Stomach smooth muscle (tissue), 2 donors: Measurements from ENCODE around the gene UNC50.

ENCODE experiments used
- H3K27ac ChIP-seq: one replicate; pipeline ENCODE4 v1.7.0; 2013; ENCODE audit warnings: mild to moderate bottlenecking, low read length, inconsistent platforms
- H3K27me3 ChIP-seq, 2 donors: one replicate each; pipeline ENCODE4 v1.7.0; 2013; ENCODE audit warnings: low read length in 2 of 2; ENCODE audit not compliant: insufficient read depth in 2 of 2, control insufficient read depth in 1 of 2
- H3K36me3 ChIP-seq, 2 donors: one replicate each; pipeline ENCODE4 v1.7.0; 2013; ENCODE audit warnings: low read length in 2 of 2; ENCODE audit not compliant: control insufficient read depth in 2 of 2, insufficient read depth in 2 of 2
- H3K4me1 ChIP-seq: one replicate; pipeline ENCODE4 v1.7.0; 2013; ENCODE audit warnings: low read length; ENCODE audit not compliant: control insufficient read depth, insufficient read depth
- H3K4me3 ChIP-seq, 2 donors: one replicate each; pipeline ENCODE4 v1.7.0; 2013; ENCODE audit warnings: low read length in 2 of 2
- H3K9ac ChIP-seq, 2 donors: one replicate each; pipeline ENCODE4 v1.7.0; 2013; ENCODE audit warnings: low read length in 2 of 2, mild to moderate bottlenecking in 1 of 2
- H3K9me3 ChIP-seq, 2 donors: one replicate each; pipeline ENCODE4 v1.7.0; 2013; ENCODE audit warnings: low read length in 2 of 2; ENCODE audit not compliant: control insufficient read depth in 2 of 2
- donor health status: healthy.
- donor health status: Pancreatic carcinoma.

The UNC50 gene

GRCh38 chr2:98608962-98609604, 694 bp downstream of the UNC50 start:
- peaks cover 17 to 26% of the 10 kb centered on the region in 2 donors for H3K36me3 ChIP-seq
- peak overlapping the region; percentile 95 to 100 for H3K4me3 ChIP-seq
- no peaks in the 10 kb centered on the region for H3K9me3 ChIP-seq
- H3K27me3 ChIP-seq = no peaks in the 10 kb centered on the region
- H3K27ac ChIP-seq = peak overlapping the region; percentile 97
- H3K9ac ChIP-seq = peak overlapping the region; percentile 98 to 99
- peaks cover 41% of the 10 kb centered on the region for H3K4me1 ChIP-seq

DNA sequence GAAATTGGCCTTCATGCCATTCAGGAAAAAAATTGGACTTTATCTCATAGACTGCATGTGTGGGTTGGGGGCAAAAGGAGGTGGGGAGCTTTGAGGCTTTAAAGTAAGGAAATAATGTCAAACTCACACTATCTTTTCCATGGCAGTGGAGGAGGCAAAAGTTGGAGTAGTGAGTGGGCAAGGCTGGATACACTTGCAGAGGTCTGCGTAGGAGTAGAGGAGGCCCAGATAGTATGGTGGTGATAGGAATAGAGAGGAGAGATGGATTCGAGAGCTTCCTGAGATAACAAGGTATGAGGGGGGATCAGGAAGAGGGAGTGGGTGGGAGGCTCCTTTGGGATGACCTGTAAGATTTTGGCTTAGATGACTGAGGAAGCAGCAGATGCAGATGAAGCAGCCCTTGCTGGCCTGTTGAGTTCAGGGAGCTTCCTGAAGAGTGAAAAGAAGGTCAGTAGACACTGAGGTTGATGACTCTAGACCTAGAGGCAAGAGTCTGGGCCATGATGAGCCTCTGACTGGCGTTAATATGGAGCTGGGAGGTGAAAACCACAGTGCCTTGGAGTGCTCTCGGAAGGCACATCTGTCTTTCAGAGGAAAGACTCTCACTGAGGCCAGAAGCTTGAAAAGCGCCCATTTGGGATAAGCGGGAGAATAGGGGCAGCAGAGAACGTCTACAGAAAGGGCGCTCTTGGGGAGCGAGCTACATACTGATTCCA, 5.8 kb downstream of the UNC50 start:
- peaks cover 46 to 50% of the 10 kb centered on the region in 2 donors for H3K36me3 ChIP-seq
- H3K27ac ChIP-seq = no peak overlapping the region
- H3K4me3 ChIP-seq = no peak overlapping the region
- H3K4me1 ChIP-seq = peaks cover 19% of the 10 kb centered on the region
- H3K9me3 ChIP-seq = no peaks in the 10 kb centered on the region
- no peaks in the 10 kb centered on the region for H3K27me3 ChIP-seq
- H3K9ac ChIP-seq = no peak overlapping the region

DNA sequence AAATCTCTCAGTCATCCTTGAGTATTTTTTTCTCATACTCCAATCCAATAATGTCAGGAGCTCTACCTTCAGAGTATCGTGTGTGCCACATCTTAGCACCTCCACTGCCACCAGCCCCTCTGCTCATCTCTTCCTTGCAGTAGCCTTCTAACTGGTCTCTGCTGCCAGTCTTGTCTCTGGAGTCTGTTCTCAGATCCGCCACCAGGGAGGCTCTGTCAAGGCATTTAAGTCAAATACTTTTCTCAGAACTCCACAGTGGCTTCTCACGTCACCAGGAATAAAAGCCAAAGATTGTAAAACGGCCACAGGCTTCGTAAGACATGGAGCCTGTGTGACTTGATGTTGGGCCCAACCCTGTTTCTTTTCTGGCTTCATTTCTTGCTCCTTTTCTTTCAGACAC, 7.1 kb downstream of the UNC50 start:
- Histone ChIP-seq H3K36me3 (peaks cover 48 to 49% of the 10 kb centered on the region in 2 donors), H3K4me3 (no peak overlapping the region), H3K27ac (no peak overlapping the region), H3K27me3 (no peaks in the 10 kb centered on the region), H3K9ac (no peak overlapping the region), H3K9me3 (no peaks in the 10 kb centered on the region), H3K4me1 (peaks cover 6% of the 10 kb centered on the region)

GRCh38 chr2:98617149-98617548, 8.8 kb downstream of the UNC50 start:
- no peak overlapping the region for H3K27ac ChIP-seq
- H3K9ac ChIP-seq = no peak overlapping the region
- H3K4me3 ChIP-seq = no peak overlapping the region
- no peaks in the 10 kb centered on the region for H3K27me3 ChIP-seq
- H3K36me3 ChIP-seq = peaks cover 38 to 51% of the 10 kb centered on the region in 2 donors
- H3K4me1 ChIP-seq = no peaks in the 10 kb centered on the region
- H3K9me3 ChIP-seq = no peaks in the 10 kb centered on the region

GRCh38 chr2:98623657-98624056, 15.3 kb downstream of the UNC50 start:
- Histone ChIP-seq H3K27me3 (no peaks in the 10 kb centered on the region), H3K9ac (no peak overlapping the region), H3K36me3 (peaks cover 0 to 8% of the 10 kb centered on the region in 2 donors), H3K4me3 (no peak overlapping the region), H3K9me3 (no peaks in the 10 kb centered on the region), H3K27ac (no peak overlapping the region), H3K4me1 (no peaks in the 10 kb centered on the region)

DNA sequence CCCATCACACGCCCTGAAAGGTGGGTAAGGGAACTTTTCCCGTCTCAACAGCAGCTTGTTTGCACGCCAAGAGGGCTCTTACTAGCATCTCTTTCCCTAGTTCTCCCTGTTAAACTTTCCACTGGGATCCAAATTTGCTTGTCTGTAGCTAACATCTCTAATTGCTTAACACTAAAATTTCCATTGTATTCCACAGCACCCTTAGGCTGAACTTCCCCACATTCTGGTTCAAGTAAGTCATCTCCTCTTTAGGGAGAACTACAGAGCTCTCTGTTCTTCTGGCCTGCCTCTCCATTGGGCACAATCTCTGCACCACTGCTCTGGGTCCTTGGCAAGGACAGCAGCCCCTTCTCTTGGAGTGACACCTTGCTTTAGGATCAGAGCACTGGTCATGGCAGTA, 24.0 kb downstream of the UNC50 start:
- Histone ChIP-seq H3K4me3 (no peak overlapping the region), H3K9ac (no peak overlapping the region), H3K9me3 (no peaks in the 10 kb centered on the region), H3K4me1 (no peaks in the 10 kb centered on the region), H3K27me3 (no peaks in the 10 kb centered on the region), H3K27ac (no peak overlapping the region), H3K36me3 (peaks cover 16 to 27% of the 10 kb centered on the region in 2 donors)

GRCh38 chr2:98634406-98635092, 26.2 kb downstream of the UNC50 start:
- Histone ChIP-seq H3K36me3 (peaks cover 18 to 38% of the 10 kb centered on the region in 2 donors), H3K9ac (no peak overlapping the region), H3K4me1 (no peaks in the 10 kb centered on the region), H3K4me3 (no peak overlapping the region), H3K27ac (no peak overlapping the region), H3K9me3 (no peaks in the 10 kb centered on the region), H3K27me3 (no peaks in the 10 kb centered on the region)

- no peaks in the 10 kb centered on the region for H3K4me1 ChIP-seq
- no peak overlapping the region for H3K4me3 ChIP-seq
- H3K9ac ChIP-seq = no peak overlapping the region
- H3K9me3 ChIP-seq = no peaks in the 10 kb centered on the region
- no peak overlapping the region for H3K27ac ChIP-seq
- H3K27me3 ChIP-seq = no peaks in the 10 kb centered on the region
- peaks cover 21 to 30% of the 10 kb centered on the region in 2 donors for H3K36me3 ChIP-seq
Observed at GRCh38 chr2:98637401-98638147, 29.2 kb downstream of the UNC50 start.

DNA sequence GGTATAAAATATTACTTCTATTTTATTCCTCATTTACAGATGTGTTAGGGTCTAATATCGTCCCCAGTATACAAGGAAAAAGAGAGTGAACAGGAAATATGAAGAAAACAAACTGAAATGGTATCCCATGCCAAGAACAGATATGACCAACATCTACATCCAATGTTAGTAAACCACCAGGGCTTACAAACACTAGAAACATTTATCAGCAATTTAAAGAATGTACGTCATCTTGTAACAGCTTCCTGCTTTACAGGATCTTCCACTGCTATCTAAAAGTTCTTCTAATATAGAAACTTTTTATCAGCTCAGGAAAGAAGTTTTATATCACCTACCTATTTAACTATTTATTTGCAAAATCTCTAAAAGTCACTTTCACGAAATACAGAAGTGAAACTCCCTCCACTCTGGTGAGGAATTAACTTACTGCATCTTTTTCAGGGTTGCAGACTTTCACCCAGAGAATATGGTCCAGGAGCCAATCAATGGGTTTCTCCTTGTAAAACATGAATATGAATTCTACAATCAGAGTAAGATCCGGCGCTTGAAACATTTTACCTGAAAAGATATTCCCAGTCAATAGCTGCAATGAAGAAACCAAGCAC, 35.2 kb downstream of the UNC50 start:
- H3K36me3 ChIP-seq = peaks cover 18 to 19% of the 10 kb centered on the region in 2 donors
- H3K4me3 ChIP-seq = no peak overlapping the region

DNA sequence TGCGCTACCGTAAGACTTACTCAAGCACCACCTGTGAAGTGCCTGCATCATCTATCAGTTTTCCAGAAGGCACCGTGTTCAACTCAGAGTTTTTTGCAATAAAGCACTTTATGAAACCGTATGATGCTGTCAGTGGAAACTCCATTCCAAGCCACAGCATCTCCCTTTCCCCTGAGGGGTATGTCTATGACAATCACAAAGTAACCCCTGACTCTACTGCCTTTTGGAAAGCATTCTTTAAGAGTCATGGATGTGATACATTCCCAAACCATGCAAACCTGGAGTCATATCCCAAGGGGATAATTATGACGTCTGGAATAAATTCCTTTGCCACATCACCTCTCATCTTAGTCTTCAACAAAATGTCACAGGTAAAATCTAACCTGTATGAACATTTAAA, 39.2 kb downstream of the UNC50 start:
- Histone ChIP-seq H3K9me3 (no peaks in the 10 kb centered on the region), H3K4me1 (no peaks in the 10 kb centered on the region), H3K27me3 (no peaks in the 10 kb centered on the region), H3K4me3 (no peak overlapping the region), H3K36me3 (peaks cover 8 to 14% of the 10 kb centered on the region in 2 donors), H3K9ac (no peak overlapping the region), H3K27ac (no peak overlapping the region)

More for the DNA sequence above, 35.2 kb downstream of the UNC50 start:
- Histone ChIP-seq H3K4me1 (no peaks in the 10 kb centered on the region), H3K9me3 (no peaks in the 10 kb centered on the region), H3K27ac (no peak overlapping the region), H3K27me3 (no peaks in the 10 kb centered on the region), H3K9ac (no peak overlapping the region)
